ENCODE data around the gene RIN1.
"Not testable (repeated sequence)": the region's sequence is repeated elsewhere in the genome, so short reads cannot be mapped to it uniquely, and the experiment has no call there.

DNA sequence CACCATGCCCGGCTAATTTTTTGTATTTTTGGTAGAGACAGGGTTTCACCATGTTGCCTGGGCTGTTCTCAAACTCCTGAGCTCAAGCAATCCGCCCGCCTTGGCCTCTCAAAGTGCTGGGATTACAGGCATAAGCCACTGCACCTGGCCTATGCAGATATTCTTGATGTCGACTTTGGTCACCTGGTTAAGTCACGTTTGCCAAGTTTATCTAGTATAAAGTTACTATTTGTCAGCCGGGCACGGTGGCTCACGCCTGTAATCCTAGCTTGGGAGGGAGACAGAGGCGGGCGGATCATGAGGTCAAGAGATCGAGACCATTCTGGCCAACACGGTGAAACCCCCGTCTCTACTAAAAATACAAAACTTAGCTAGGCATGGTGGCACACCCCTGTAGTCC, 48.1 kb upstream of the RIN1 start:
- not testable (repeated sequence) for TF ChIP-seq POLR2AphosphoS5, POLR2A (IDR thresholded peaks at IDR 0.05; ENCODE audit: low read depth, low read length)
